GM13977 (cell line): ENCODE measurements around the gene ADARB1.

ENCODE experiments used
- DNase-seq: peaks from one replicate; pipeline ENCODE4 v3.0.0; 2012; ENCODE audit warnings: low spot score
- CTCF ChIP-seq: IDR thresholded peaks from 2 replicates; pipeline ENCODE4 v1.5.1; 2012; ENCODE audit warnings: mild to moderate bottlenecking, control low read depth; ENCODE audit not compliant: insufficient read depth; ENCODE audit errors: extremely low read depth, missing control alignments
- in situ Hi-C: fragments of 300-500 bp; cut with MboI; formaldehyde crosslinking; loops from one replicate; pipeline ENCODE4 v1.12.0; 2022; ENCODE audit warnings: low sequenced_read_pairs, low pct_unique_long_range_greater_than_20kb, mixed read lengths, inconsistent platforms; ENCODE audit not compliant: unreplicated experiment

Gene ADARB1

GRCh38 chr21:45192332-45192731 is 118.0 kb downstream of the ADARB1 start:
- no peak for DNase-seq
- TF ChIP-seq CTCF, result no peak
- in situ Hi-C loops, result no loop called here

- DNase-seq, result no peak
- in situ Hi-C loops, result no loop called here
- no peak for TF ChIP-seq CTCF
Observed at GRCh38 chr21:45196620-45197019, 122.2 kb downstream of the ADARB1 start.

DNA sequence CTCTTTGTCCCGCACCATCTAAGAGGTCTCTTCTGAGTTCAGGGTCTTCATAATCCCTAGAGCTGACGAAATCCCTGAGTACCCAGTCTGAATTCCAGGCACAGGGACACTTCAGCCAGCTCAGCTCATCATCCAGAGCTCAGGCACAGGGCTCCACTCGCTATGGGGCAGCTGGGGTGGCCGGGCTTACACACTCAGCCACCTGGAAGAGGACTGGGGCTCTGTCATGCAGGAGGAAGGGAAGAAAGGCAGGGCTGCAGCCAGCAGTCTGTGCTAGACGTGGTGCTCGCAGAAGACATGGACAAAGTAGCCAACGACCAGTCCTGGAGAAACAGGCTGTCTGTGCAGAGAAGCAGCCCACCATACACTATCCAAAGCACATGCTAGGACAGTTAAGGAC is 124.8 kb downstream of the ADARB1 start:
- in situ Hi-C loops, result no loop called here
- TF ChIP-seq CTCF, result no peak
- DNase-seq, result no peak

GRCh38 chr21:45200031-45200430 is 125.7 kb downstream of the ADARB1 start:
- in situ Hi-C loops, result no loop called here
- no peak for DNase-seq
- no peak for TF ChIP-seq CTCF

DNA sequence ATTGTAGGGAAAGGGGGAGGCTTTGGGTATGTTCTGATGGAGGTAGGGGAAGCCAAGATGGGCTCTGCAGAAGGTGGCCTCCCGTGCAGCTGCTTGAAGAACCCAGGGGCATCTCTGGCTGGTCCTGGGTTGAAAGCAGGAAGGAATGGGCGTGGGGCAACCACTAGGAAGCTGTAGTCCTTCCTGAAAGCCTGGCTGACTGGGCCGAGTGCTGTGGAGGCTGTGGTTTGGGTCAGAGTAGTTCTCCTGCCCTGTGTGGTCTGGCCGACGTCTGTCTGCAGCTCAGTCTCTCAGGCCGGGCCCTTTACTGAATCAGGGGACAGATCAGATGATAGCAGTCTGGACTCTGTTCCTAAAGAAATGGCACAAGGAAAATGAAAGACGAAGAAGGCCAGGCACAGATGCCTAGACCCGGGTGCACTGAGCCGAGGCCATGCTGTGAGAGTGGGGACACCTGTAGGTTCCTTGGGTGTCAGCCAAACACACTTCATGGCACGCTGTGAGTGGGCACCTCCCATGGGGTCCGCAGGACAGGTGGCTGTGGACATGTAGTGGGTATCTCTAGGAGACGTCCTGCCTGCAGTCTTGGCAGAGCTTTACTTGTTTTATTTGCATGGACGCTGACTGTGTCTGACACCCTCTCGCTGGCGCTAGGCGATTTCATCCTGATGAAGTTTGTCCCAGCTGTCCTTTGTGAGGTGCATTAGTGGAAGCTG is 126.4 kb downstream of the ADARB1 start:
- in situ Hi-C loops, result no loop called here
- DNase-seq, result no peak
- no peak for TF ChIP-seq CTCF

- in situ Hi-C loops, result no loop called here
- no peak for TF ChIP-seq CTCF
- no peak for DNase-seq
Observed at GRCh38 chr21:45202344-45202743, 128.0 kb downstream of the ADARB1 start.

DNA sequence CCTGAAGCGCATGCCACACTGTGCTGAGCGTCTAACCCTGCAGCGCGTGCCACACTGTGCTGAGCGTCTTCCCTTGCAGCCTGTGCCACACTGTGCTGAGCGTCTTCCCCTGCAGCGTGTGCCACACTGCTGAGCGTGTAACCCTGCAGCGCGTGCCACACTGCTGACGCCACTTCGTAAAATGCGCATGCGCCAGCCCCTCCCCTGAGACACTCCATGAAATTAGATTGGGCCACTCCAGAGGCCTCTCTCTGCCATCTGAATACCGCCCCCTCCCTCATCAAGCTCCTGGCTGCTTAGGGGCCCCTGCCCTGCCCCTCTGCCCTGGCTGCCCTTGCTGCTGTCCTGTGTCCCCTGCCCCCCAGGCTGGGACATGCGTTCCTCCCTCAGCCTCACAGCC is 128.5 kb downstream of the ADARB1 start:
- TF ChIP-seq CTCF, result no peak

More for the DNA sequence above, 128.5 kb downstream of the ADARB1 start:
- DNase-seq, result no peak
- in situ Hi-C loops, result no loop called here
